Measurements from ENCODE around the gene TSG101.
A peak's percentile ranks its signal among the peaks of the same experiment; 100 is the strongest.

The TSG101 gene, protein sequence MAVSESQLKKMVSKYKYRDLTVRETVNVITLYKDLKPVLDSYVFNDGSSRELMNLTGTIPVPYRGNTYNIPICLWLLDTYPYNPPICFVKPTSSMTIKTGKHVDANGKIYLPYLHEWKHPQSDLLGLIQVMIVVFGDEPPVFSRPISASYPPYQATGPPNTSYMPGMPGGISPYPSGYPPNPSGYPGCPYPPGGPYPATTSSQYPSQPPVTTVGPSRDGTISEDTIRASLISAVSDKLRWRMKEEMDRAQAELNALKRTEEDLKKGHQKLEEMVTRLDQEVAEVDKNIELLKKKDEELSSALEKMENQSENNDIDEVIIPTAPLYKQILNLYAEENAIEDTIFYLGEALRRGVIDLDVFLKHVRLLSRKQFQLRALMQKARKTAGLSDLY

DNA sequence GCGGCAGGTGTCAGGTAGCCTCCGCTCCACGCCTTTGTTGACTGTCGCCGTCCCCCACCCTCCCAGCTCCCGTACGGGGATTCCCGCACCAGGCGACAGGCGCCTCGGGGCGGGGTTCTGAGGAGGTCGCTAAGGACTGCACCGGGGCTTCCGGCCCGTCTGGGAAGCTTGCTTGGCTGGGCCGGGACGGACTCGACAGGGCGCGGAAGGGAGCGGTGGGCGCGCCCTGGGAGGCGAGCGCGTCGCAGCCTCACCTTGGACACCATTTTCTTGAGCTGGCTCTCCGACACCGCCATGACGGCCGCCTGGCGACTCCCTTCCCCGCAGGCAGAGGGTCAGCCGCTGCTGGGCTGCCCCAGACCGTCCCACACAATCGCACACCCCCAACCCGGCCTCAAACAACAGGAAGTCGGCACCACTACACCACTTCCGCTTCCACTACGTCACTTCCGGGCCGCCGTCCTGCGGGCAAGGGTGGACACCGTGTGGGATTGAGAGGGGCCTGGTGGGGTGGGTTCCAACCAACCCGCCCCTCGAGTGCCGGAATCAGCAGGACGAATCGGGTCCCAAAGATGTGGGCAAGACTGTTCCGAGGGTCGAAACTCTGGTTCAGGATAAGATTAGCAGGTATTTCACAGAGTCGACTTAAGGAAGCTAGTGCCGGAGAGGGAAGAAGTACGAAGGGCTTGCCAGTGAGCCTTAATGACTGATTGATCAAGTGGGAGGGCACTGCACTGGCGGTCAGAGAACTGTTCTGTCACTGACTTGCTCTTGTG lies at the start of gene TSG101:
Gene TSG101, minus strand, starts transcription at position 422 of the 776 bp plus-strand sequence. Its CDS starts 126 bp downstream, at position 296.
- Mint-ChIP-seq H3K27ac (peak within 1 kb of the TSS; percentile 100), H3K4me1 (peaks cover 23% of the 10 kb centered on the region), H3K9me3 (no peaks in the 10 kb centered on the region), H3K36me3 (ENCODE audit: low read depth) (peaks cover 20% of the 10 kb centered on the region), H3K4me3 (peak within 1 kb of the TSS; percentile 99), H3K27me3 (ENCODE audit: low read depth, poor library complexity) (no peaks in the 10 kb centered on the region)
- peak; percentile 96 for DNase-seq
- TF ChIP-seq, protein P1, sequence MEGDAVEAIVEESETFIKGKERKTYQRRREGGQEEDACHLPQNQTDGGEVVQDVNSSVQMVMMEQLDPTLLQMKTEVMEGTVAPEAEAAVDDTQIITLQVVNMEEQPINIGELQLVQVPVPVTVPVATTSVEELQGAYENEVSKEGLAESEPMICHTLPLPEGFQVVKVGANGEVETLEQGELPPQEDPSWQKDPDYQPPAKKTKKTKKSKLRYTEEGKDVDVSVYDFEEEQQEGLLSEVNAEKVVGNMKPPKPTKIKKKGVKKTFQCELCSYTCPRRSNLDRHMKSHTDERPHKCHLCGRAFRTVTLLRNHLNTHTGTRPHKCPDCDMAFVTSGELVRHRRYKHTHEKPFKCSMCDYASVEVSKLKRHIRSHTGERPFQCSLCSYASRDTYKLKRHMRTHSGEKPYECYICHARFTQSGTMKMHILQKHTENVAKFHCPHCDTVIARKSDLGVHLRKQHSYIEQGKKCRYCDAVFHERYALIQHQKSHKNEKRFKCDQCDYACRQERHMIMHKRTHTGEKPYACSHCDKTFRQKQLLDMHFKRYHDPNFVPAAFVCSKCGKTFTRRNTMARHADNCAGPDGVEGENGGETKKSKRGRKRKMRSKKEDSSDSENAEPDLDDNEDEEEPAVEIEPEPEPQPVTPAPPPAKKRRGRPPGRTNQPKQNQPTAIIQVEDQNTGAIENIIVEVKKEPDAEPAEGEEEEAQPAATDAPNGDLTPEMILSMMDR (IDR thresholded peaks at IDR 0.05), result no peak

DNA sequence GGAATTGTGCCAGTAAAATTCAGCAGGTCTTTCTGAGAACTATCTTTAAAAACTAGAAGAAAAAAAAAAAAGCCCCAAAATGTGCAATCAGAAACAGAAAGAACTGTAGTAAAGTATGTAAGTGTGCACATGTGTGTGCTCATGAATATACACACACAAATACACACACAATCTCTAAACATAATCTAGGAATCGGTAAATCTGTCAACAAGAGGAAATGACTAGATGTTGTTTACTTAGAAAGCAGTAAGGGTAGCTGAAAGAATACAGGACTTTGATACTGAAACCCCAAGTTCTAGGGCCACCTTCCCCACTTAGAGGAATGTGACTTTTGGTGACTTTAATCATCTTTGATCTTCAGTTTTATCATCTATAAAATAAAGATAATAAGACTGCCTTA lies 48.6 kb upstream of the TSG101 start:
- H3K4me3 Mint-ChIP-seq, result no peak overlapping the region
- peaks cover 3% of the 10 kb centered on the region for H3K27me3 Mint-ChIP-seq (ENCODE audit: low read depth, poor library complexity)
- no peaks in the 10 kb centered on the region for H3K4me1 Mint-ChIP-seq
- H3K27ac Mint-ChIP-seq, result peak overlapping the region; percentile 48
- H3K9me3 Mint-ChIP-seq, result no peaks in the 10 kb centered on the region
- H3K36me3 Mint-ChIP-seq (ENCODE audit: low read depth), result peaks cover 24% of the 10 kb centered on the region
- no peak for DNase-seq
- TF ChIP-seq, protein P1 (IDR thresholded peaks at IDR 0.05), result no peak

DNA sequence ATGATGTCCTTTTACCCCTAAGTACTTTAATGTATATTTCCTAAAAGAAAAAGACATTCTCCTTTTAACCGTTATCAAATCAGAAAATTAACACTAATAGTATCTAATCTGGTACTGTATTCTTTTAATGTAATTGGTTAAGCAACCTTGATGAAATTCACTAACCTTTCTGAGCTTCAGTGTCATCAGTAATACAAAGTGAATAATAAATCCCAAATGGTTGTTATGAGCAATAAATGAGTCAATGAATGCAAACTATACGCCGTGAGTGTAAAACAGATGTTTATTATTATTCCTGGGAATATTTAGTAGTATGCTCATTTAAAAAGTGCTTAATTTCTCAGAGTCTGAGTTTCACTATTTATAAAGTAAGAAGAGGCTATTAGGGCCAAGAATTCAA lies 40.3 kb upstream of the TSG101 start:
- DNase-seq, result no peak
- no peaks in the 10 kb centered on the region for H3K9me3 Mint-ChIP-seq
- H3K27me3 Mint-ChIP-seq (ENCODE audit: low read depth, poor library complexity), result no peaks in the 10 kb centered on the region
- H3K36me3 Mint-ChIP-seq (ENCODE audit: low read depth), result peaks cover 16% of the 10 kb centered on the region
- TF ChIP-seq, protein P1 (IDR thresholded peaks at IDR 0.05), result no peak
- no peak overlapping the region for H3K27ac Mint-ChIP-seq
- H3K4me1 Mint-ChIP-seq, result no peaks in the 10 kb centered on the region
- no peak overlapping the region for H3K4me3 Mint-ChIP-seq

DNA sequence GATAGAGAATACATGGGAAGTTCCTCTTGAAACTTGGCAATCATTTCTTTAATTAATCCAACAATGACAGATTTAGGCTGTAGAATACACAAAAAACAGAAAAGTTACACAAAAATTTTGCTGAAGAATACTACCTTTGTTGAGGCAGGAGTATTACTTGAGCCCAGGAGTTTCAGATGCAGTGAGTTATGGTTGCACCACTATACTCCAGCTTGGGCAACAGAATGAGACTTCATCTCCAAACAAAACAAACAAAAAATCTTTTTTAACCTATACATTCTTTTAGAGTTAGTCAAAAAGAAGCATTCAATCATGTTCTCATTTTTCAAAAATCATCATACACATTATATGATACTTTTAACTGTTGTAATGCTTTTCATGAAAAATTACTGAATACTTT lies 39.7 kb upstream of the TSG101 start:
- Mint-ChIP-seq H3K27me3 (ENCODE audit: low read depth, poor library complexity) (peaks cover 2% of the 10 kb centered on the region), H3K4me3 (no peak overlapping the region), H3K4me1 (no peaks in the 10 kb centered on the region), H3K27ac (no peak overlapping the region), H3K9me3 (no peaks in the 10 kb centered on the region), H3K36me3 (ENCODE audit: low read depth) (peaks cover 13% of the 10 kb centered on the region)
- TF ChIP-seq, protein P1 (IDR thresholded peaks at IDR 0.05), result no peak
- DNase-seq, result no peak

DNA sequence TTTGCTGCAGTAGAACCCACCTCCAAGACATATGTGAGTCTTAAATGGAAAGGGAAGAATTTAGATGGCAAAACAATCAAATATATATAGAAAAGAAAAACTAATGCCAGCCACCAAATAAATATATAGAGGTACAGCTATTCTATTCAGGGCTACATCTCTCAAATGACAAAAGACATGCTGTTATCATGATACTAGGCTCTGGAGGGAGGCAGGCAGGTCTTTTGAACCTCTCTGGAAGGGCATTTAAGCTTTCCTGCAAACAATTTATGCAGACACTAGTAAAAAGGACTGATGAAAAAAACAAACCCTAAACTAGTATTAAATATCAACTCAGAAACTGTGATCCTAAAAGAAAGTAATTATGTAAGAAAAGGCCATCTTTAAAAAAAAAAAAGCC lies 37.4 kb upstream of the TSG101 start:
- no peaks in the 10 kb centered on the region for H3K9me3 Mint-ChIP-seq
- H3K4me1 Mint-ChIP-seq, result no peaks in the 10 kb centered on the region
- TF ChIP-seq, protein P1 (IDR thresholded peaks at IDR 0.05), result no peak
- no peak for DNase-seq
- H3K27me3 Mint-ChIP-seq (ENCODE audit: low read depth, poor library complexity), result peaks cover 2% of the 10 kb centered on the region
- peaks cover 12% of the 10 kb centered on the region for H3K36me3 Mint-ChIP-seq (ENCODE audit: low read depth)
- no peak overlapping the region for H3K27ac Mint-ChIP-seq
- no peak overlapping the region for H3K4me3 Mint-ChIP-seq

Measured in nephron progenitor cell (in vitro differentiated cells).